Endothelial cell of umbilical vein (primary cell): ENCODE results near the gene RBPJ. TPM values are rescaled to one million over a fixed set of nuclear protein-coding genes. Genes with fewer than 3 reads are reported as not detected.

Source experiments
- BruUV-seq: library from RNA; stranded (reverse); fragments of 400-500 nt; replicated peaks from 2 replicates; lab custom pipeline; 2021; lab: Mats Ljungman, UMichigan
- CTCF ChIA-PET: fragments of 300-600, 350-600 bp; sonication (Branson Sonifier 250); formaldehyde crosslinking; loops from one replicate; lab custom pipeline; 2021; ENCODE audit warnings: antibody characterized with exemption, inconsistent platforms; lab: Charles Lee
- POLR2A ChIA-PET: fragments of 300-600, 350-600 bp; sonication (Branson Sonifier 250); formaldehyde crosslinking; loops from one replicate; lab custom pipeline; 2021; ENCODE audit warnings: antibody characterized with exemption, inconsistent platforms; lab: Charles Lee
- DNase-seq: peaks from one replicate; pipeline ENCODE4 v3.0.0-alpha.2; 2011; ENCODE audit warnings: low read depth, low spot score
- FAIRE-seq: peaks from 2 replicates; lab custom pipeline; 2011; peaks lifted over from hg19 to GRCh38; lab: Jason Lieb, UNC
- H2AFZ ChIP-seq: 2 replicates; pipeline ENCODE4 v1.6.0; 2012; ENCODE audit warnings: low read depth, low read length, control low read depth, inconsistent platforms
- H3K27ac ChIP-seq: 2 replicates; pipeline ENCODE4 v1.5.1; 2011; ENCODE audit warnings: low read depth, mild to moderate bottlenecking, control low read depth, low read length, moderate library complexity; ENCODE audit not compliant: insufficient read depth
- H3K27me3 ChIP-seq, 2 experiments: 2 replicates each; pipeline versions ENCODE4 v1.6.0 to v1.6.1; 2011; ENCODE audit warnings: low read length in 2 of 2, mixed read lengths in 1 of 2; ENCODE audit not compliant: control insufficient read depth in 2 of 2, insufficient read depth in 2 of 2
- H3K36me3 ChIP-seq, 2 experiments: 2 replicates in 1 of 2; 3 replicates in 1 of 2; pipeline ENCODE4 v1.5.1; 2011; ENCODE audit warnings: low read length in 2 of 2, mild to moderate bottlenecking in 1 of 2, moderate library complexity in 1 of 2; ENCODE audit not compliant: control insufficient read depth in 2 of 2, insufficient read depth in 2 of 2; ENCODE audit errors: extremely low read depth in 1 of 2
- H3K4me1 ChIP-seq: 3 replicates; pipeline ENCODE4 v1.5.1; 2011; ENCODE audit warnings: mild to moderate bottlenecking, low read length; ENCODE audit not compliant: control insufficient read depth, insufficient read depth; ENCODE audit errors: extremely low read depth
- H3K4me2 ChIP-seq: 2 replicates; pipeline ENCODE4 v1.6.1; 2011; ENCODE audit warnings: low read length, control low read depth, mixed read lengths; ENCODE audit not compliant: insufficient read depth
- H3K4me3 ChIP-seq, 3 experiments: fragments of 200-600 bp in 1 of 3; sonication (generic), shearing (Covaris generic) in 1 of 3; replicated peaks in 1 of 3; 2 replicates each; pipeline ENCODE4 v1.5.1; 2011 to 2016; ENCODE audit warnings: control low read depth in 3 of 3, low read length in 3 of 3, mild to moderate bottlenecking in 2 of 3, inconsistent platforms in 1 of 3, low read depth in 1 of 3, moderate library complexity in 1 of 3; ENCODE audit not compliant: insufficient read depth in 1 of 3
- H3K79me2 ChIP-seq: 2 replicates; pipeline ENCODE4 v1.6.0; 2012; ENCODE audit warnings: low read length, inconsistent platforms; ENCODE audit not compliant: control insufficient read depth, insufficient read depth
- H3K9ac ChIP-seq: replicated peaks from 2 replicates; pipeline ENCODE3; 2011; ENCODE audit warnings: low read length, control low read depth; ENCODE audit not compliant: insufficient read depth; ENCODE audit errors: extremely low read depth
- H3K9me1 ChIP-seq: replicated peaks from 3 replicates; pipeline ENCODE4 v1.6.0; 2011; ENCODE audit warnings: mild to moderate bottlenecking, low read length; ENCODE audit not compliant: control insufficient read depth, insufficient read depth; ENCODE audit errors: extremely low read depth
- H3K9me3 ChIP-seq: replicated peaks from 2 replicates; pipeline ENCODE4 v1.5.1; 2012; ENCODE audit warnings: low read length, inconsistent platforms; ENCODE audit not compliant: control insufficient read depth, insufficient read depth
- H4K20me1 ChIP-seq: replicated peaks from 2 replicates; pipeline ENCODE3; 2011; ENCODE audit warnings: mild to moderate bottlenecking, low read length; ENCODE audit not compliant: control insufficient read depth, insufficient read depth; ENCODE audit errors: extremely low read depth
- CTCF ChIP-seq, 2 donors: IDR thresholded peaks; 1 replicate in 1 of 2; 2 replicates in 1 of 2; pipeline ENCODE4 v1.5.1; 2011; ENCODE audit warnings: low read length in 2 of 2, mild to moderate bottlenecking in 2 of 2, moderate library complexity in 2 of 2, control low read depth in 1 of 2, inconsistent platforms in 1 of 2, low read depth in 1 of 2; ENCODE audit not compliant: insufficient read depth in 1 of 2; ENCODE audit errors: extremely low read depth in 1 of 2
- EZH2 ChIP-seq: IDR thresholded peaks from 2 replicates; pipeline ENCODE4 v1.6.1; 2012; ENCODE audit warnings: borderline replicate concordance, low read depth, mild to moderate bottlenecking, moderate library complexity, low read length, inconsistent platforms; ENCODE audit not compliant: severe bottlenecking
- FOS ChIP-seq: IDR thresholded peaks from 2 replicates; pipeline ENCODE4 v1.6.1; 2011; ENCODE audit warnings: mild to moderate bottlenecking, low read length, moderate library complexity, borderline replicate concordance; ENCODE audit not compliant: insufficient read depth
- GATA2 ChIP-seq: IDR thresholded peaks from 2 replicates; pipeline ENCODE4 v1.7.0; 2011; ENCODE audit warnings: low read depth, mild to moderate bottlenecking, moderate library complexity, mixed read lengths, low read length; ENCODE audit not compliant: insufficient read length, insufficient read depth
- JUN ChIP-seq: IDR thresholded peaks from 2 replicates; pipeline ENCODE4 v1.6.1; 2011; ENCODE audit warnings: borderline replicate concordance, low read depth; ENCODE audit not compliant: insufficient read length, insufficient read depth
- MAX ChIP-seq: IDR thresholded peaks from 2 replicates; pipeline ENCODE4 v1.6.1; 2011; ENCODE audit not compliant: insufficient read depth, insufficient read length
- MYC ChIP-seq: IDR thresholded peaks from one replicate; pipeline ENCODE4 v1.6.1; 2011; ENCODE audit warnings: mild to moderate bottlenecking, low read depth, low read length
- POLR2A ChIP-seq: IDR thresholded peaks from 2 replicates; pipeline ENCODE4 v1.6.1; 2012; ENCODE audit warnings: low read depth, mild to moderate bottlenecking, control low read depth, low read length
- POLR2AphosphoS5 ChIP-seq: IDR thresholded peaks from 2 replicates; pipeline ENCODE4 v1.6.1; 2012; ENCODE audit warnings: low read depth, mild to moderate bottlenecking, control low read depth, low read length, moderate library complexity; ENCODE audit not compliant: insufficient read depth
- dilution Hi-C: fragments of 300-500 bp; cut with MboI; formaldehyde crosslinking; loops from one replicate; pipeline ENCODE4 v1.15.0; 2019; ENCODE audit warnings: low sequenced_read_pairs; ENCODE audit not compliant: extremely low pct_ligation_motif_present
- intact Hi-C: fragments of 100-400 bp; cut with micrococcal nuclease; formaldehyde crosslinking; loops from one replicate; pipeline ENCODE4 v1.10.0; 2022
- polyA plus RNA-seq, 4 experiments: library from polyadenylated mRNA; depleted of rRNA in 3 of 4; stranded (reverse) in 3 of 4; unstranded in 1 of 4; fragments of >200 nt; gene quantifications; 2 replicates each; pipeline versions ENCODE4 v1.2.1 to v1.2.3, GENCODE V29; 2011 to 2012; ENCODE audit warnings: missing spikeins in 1 of 4
- total RNA-seq: library from RNA; stranded (reverse); gene quantifications from 2 replicates; pipeline ENCODE4 v1.2.3, GENCODE V29; 2021

The RBPJ gene
- total and polyA plus RNA-seq, 2 donors (not counting 3 experiments of a cell fraction or from before 2014, with no cell fraction given), result 17.0 to 42.9 TPM

GRCh38 chr4:26288355-26288909 lies 32.4 kb upstream of the RBPJ start:
- H3K9ac ChIP-seq, result no peak overlapping the region
- DNase-seq, result no peak
- H2AFZ ChIP-seq, result no peak overlapping the region
- ChIA-PET POLR2A (no interaction called here), CTCF (no interaction called here)
- H3K79me2 ChIP-seq, result no peaks in the 10 kb centered on the region
- TF ChIP-seq FOS, result no peak
- no peak for TF ChIP-seq MAX
- no peaks in the 10 kb centered on the region for H3K9me3 ChIP-seq
- H3K4me3 ChIP-seq, result no peak overlapping the region
- intact Hi-C loops, result no loop called here
- BruUV-seq, result no TSS peak
- no peaks in the 10 kb centered on the region for H3K36me3 ChIP-seq
- dilution Hi-C loops, result no loop called here
- no peak overlapping the region for H3K4me2 ChIP-seq
- H4K20me1 ChIP-seq, result no peaks in the 10 kb centered on the region
- H3K27ac ChIP-seq, result no peak overlapping the region
- H3K4me1 ChIP-seq, result no peaks in the 10 kb centered on the region
- H3K9me1 ChIP-seq, result no peaks in the 10 kb centered on the region
- FAIRE-seq, result peak; percentile 50
- H3K27me3 ChIP-seq, result no peaks in the 10 kb centered on the region

GRCh38 chr4:26289401-26289800 lies 31.4 kb upstream of the RBPJ start:
- H3K4me3 ChIP-seq, result no peak overlapping the region
- H3K27me3 ChIP-seq, result no peaks in the 10 kb centered on the region
- no peaks in the 10 kb centered on the region for H3K79me2 ChIP-seq
- ChIA-PET POLR2A (no interaction called here), CTCF (interaction anchor here (1.2 kb wide), 1 partner anchor 16 kb away, joined by 3 read pairs; no protein-coding TSS in a partner anchor)
- dilution Hi-C loops (no loop called here), intact Hi-C loops (no loop called here)
- H3K9me3 ChIP-seq, result no peaks in the 10 kb centered on the region
- H4K20me1 ChIP-seq, result no peaks in the 10 kb centered on the region
- no TSS peak for BruUV-seq
- H3K27ac ChIP-seq, result no peak overlapping the region
- H2AFZ ChIP-seq, result no peak overlapping the region
- H3K4me2 ChIP-seq, result no peak overlapping the region
- TF ChIP-seq POLR2A (no peak), FOS (no peak), MYC (no peak), EZH2 (no peak), CTCF (IDR thresholded peaks at IDR 0.05; ENCODE audit: extremely low read depth in 1 of 2, insufficient read depth in 1 of 2, low read depth in 1 of 2, low read length in 2 of 2) (no peak), JUN (no peak), MAX (no peak), POLR2AphosphoS5 (no peak), GATA2 (no peak)
- no peaks in the 10 kb centered on the region for H3K4me1 ChIP-seq
- no peaks in the 10 kb centered on the region for H3K9me1 ChIP-seq
- no peak for DNase-seq
- H3K36me3 ChIP-seq, result no peaks in the 10 kb centered on the region
- FAIRE-seq, result no peak
- H3K9ac ChIP-seq, result no peak overlapping the region
